Pons (tissue), 1 donor: ENCODE results near the gene CCDC167.
"Not testable (repeated sequence)": the region's sequence is repeated elsewhere in the genome, so short reads cannot be mapped to it uniquely, and the experiment has no call there.

Source experiments
- DNase-seq: peaks from one replicate; pipeline ENCODE4 v3.0.0-alpha.2; 2016; ENCODE audit warnings: low spot score

The CCDC167 gene

GRCh38 chr6:37473364-37474095, 26.2 kb downstream of the CCDC167 start:
- peak; percentile 30 for DNase-seq

- DNase-seq, result no peak
Measured at GRCh38 chr6:37467718-37468117, 32.0 kb downstream of the CCDC167 start.

- no peak for DNase-seq
Measured at GRCh38 chr6:37463110-37463509, 36.6 kb downstream of the CCDC167 start.

GRCh38 chr6:37460805-37461204, 38.9 kb downstream of the CCDC167 start:
- no peak for DNase-seq

- DNase-seq, result no peak
Measured at GRCh38 chr6:37459981-37460800, 39.5 kb downstream of the CCDC167 start.

GRCh38 chr6:37456816-37457560, 42.7 kb downstream of the CCDC167 start:
- no peak for DNase-seq

- DNase-seq, result no peak
Measured at GRCh38 chr6:37456126-37456525, 43.6 kb downstream of the CCDC167 start.

GRCh38 chr6:37454420-37455140, 45.1 kb downstream of the CCDC167 start:
- no peak for DNase-seq

- DNase-seq, result no peak
Measured at GRCh38 chr6:37452522-37452921, 47.2 kb downstream of the CCDC167 start.

GRCh38 chr6:37451441-37452193, 48.1 kb downstream of the CCDC167 start:
- DNase-seq, result no peak

- DNase-seq, result no peak
Measured at GRCh38 chr6:37449984-37450383, 49.7 kb downstream of the CCDC167 start.

GRCh38 chr6:37443216-37443542, 56.5 kb downstream of the CCDC167 start:
- not testable (repeated sequence) for DNase-seq

GRCh38 chr6:37442416-37443215, 57.1 kb downstream of the CCDC167 start:
- no peak for DNase-seq

GRCh38 chr6:37441651-37442050, 58.0 kb downstream of the CCDC167 start:
- no peak for DNase-seq

- DNase-seq, result no peak
Measured at GRCh38 chr6:37438930-37439329, 60.8 kb downstream of the CCDC167 start.

GRCh38 chr6:37435816-37436215, 63.9 kb downstream of the CCDC167 start:
- DNase-seq, result no peak

GRCh38 chr6:37435373-37435772, 64.3 kb downstream of the CCDC167 start:
- no peak for DNase-seq

- DNase-seq, result peak; percentile 25
Measured at GRCh38 chr6:37433657-37434271, 65.9 kb downstream of the CCDC167 start.
